ENCODE measurements around the gene ADORA2B.
"Not testable (repeated sequence)": the region's sequence is repeated elsewhere in the genome, so short reads cannot be mapped to it uniquely, and the experiment has no call there.

ADORA2B gene

GRCh38 chr17:15971882-15972281 lies 27.0 kb downstream of the ADORA2B start:
- TF ChIP-seq, protein P1, sequence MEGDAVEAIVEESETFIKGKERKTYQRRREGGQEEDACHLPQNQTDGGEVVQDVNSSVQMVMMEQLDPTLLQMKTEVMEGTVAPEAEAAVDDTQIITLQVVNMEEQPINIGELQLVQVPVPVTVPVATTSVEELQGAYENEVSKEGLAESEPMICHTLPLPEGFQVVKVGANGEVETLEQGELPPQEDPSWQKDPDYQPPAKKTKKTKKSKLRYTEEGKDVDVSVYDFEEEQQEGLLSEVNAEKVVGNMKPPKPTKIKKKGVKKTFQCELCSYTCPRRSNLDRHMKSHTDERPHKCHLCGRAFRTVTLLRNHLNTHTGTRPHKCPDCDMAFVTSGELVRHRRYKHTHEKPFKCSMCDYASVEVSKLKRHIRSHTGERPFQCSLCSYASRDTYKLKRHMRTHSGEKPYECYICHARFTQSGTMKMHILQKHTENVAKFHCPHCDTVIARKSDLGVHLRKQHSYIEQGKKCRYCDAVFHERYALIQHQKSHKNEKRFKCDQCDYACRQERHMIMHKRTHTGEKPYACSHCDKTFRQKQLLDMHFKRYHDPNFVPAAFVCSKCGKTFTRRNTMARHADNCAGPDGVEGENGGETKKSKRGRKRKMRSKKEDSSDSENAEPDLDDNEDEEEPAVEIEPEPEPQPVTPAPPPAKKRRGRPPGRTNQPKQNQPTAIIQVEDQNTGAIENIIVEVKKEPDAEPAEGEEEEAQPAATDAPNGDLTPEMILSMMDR (conservative IDR thresholded peaks at IDR 0.05; ENCODE audit: low read depth, low read length) = no peak
- no peak overlapping the region for H3K4me3 ChIP-seq (ENCODE audit: low read length)
- DNase-seq (ENCODE audit: low read depth) = no peak

- DNase-seq (ENCODE audit: low read depth) = no peak
- H3K4me3 ChIP-seq (ENCODE audit: low read length) = no peak overlapping the region
- TF ChIP-seq, protein P1 (conservative IDR thresholded peaks at IDR 0.05; ENCODE audit: low read depth, low read length) = no peak
Measured at GRCh38 chr17:15972497-15972951, 27.6 kb downstream of the ADORA2B start.

- no peak overlapping the region for H3K4me3 ChIP-seq (ENCODE audit: low read length)
- DNase-seq (ENCODE audit: low read depth) = no peak
- TF ChIP-seq, protein P1 (conservative IDR thresholded peaks at IDR 0.05; ENCODE audit: low read depth, low read length) = no peak
Measured at GRCh38 chr17:15973016-15973415, 28.1 kb downstream of the ADORA2B start.

DNA sequence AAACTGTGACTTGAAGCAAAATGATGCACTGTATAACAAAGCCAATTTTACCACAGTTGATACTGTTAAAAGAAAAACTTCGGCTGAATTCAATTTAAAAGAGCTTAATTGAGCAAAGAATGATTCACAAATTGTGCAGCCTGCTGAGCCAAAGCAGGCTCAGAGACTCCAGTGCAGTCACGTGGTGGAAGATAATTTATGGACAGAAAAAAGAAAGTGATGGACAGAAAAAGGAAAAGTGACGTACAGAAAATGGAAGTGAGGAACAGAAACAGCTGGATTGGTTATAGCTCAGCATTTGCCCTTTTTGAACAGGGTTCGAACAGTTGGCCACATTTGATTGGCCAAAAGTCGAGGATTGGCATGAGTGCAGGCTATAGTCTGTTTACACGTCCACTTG lies 28.9 kb downstream of the ADORA2B start:
- no peak for DNase-seq (ENCODE audit: low read depth)
- TF ChIP-seq, protein P1 (conservative IDR thresholded peaks at IDR 0.05; ENCODE audit: low read depth, low read length) = no peak
- H3K4me3 ChIP-seq (ENCODE audit: low read length) = no peak overlapping the region

GRCh38 chr17:15977894-15978293 lies 33.0 kb downstream of the ADORA2B start:
- no peak overlapping the region for H3K4me3 ChIP-seq (ENCODE audit: low read length)
- TF ChIP-seq, protein P1 (conservative IDR thresholded peaks at IDR 0.05; ENCODE audit: low read depth, low read length) = no peak
- DNase-seq (ENCODE audit: low read depth) = no peak

DNA sequence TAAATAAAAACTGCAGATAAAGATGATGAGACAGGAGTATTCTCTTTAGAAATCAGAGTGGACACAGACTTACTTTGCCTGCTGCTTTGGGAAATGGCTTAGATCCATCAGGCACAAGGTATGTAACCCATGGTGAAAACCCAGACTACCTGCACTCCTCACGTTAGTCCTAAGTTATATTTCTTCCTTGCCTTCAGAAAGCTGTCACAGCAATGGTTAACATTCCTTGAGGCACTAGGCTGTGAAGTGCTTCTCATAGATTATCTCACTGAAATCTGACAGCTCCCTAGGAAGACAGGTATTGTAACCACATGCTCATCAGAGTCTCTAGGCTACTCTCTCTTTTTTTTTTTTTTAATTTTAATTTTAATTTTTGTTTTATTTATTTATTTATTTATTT lies 33.7 kb downstream of the ADORA2B start:
- no peak for DNase-seq (ENCODE audit: low read depth)
- no peak overlapping the region for H3K4me3 ChIP-seq (ENCODE audit: low read length)
- TF ChIP-seq, protein P1 (conservative IDR thresholded peaks at IDR 0.05; ENCODE audit: low read depth, low read length) = no peak

DNA sequence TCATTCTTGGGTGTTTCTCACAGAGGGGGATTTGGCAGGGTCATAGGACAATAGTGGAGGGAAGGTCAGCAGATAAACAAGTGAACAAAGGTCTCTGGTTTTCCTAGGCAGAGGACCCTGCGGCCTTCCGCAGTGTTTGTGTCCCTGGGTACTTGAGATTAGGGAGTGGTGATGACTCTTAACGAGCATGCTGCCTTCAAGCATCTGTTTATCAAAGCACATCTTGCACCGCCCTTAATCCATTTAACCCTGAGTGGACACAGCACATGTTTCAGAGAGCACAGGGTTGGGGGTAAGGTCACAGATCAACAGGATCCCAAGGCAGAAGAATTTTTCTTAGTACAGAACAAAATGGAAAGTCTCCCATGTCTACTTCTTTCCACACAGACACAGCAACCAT lies 34.1 kb downstream of the ADORA2B start:
- H3K4me3 ChIP-seq (ENCODE audit: low read length); DNase-seq (ENCODE audit: low read depth): not testable (repeated sequence)

DNA sequence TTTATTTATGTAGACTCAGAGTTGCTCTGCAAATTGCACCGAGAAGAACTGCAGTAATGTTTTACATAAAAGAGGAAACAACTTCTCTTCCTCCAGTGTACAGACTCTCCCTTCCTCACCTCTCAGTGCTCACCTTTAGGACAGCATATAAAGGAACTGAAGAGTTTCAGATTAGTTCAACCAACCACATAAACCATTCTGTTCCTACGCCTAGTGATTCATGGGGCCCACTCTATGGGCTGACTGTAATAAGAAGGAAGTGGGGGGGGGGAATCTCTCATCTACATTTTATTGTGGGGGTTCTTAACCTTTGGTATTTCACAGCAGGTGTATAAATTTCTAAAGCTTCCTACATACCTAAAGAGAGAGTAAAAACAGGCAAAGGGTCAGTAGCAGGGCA lies 36.3 kb downstream of the ADORA2B start:
- TF ChIP-seq, protein P1 (conservative IDR thresholded peaks at IDR 0.05; ENCODE audit: low read depth, low read length) = no peak
- no peak for DNase-seq (ENCODE audit: low read depth)
- no peak overlapping the region for H3K4me3 ChIP-seq (ENCODE audit: low read length)
